ENCODE results near the gene ABHD12B. TPM values are rescaled to one million over a fixed set of nuclear protein-coding genes. Genes with fewer than 3 reads are reported as not detected.

The ABHD12B gene
- total and polyA plus RNA-seq, 2 of the 13 experiments (the other 11 are each of a cell fraction or from before 2014, with no cell fraction given), result not detected

- TF ChIP-seq NFE2L2 (IDR thresholded peaks at IDR 0.05; ENCODE audit: low read length), result no peak
- peak; percentile 37; the same call in 1 of the 2 replicates for TF ChIP-seq NFYB (CRISPR knock-in tag; IDR thresholded peaks at IDR 0.05)
- no peak for TF ChIP-seq SRY (CRISPR knock-in tag; IDR thresholded peaks at IDR 0.05)
- no peak for TF ChIP-seq ZNF891 (CRISPR knock-in tag; IDR thresholded peaks at IDR 0.05)
- no peak for TF ChIP-seq E2F2 (CRISPR knock-in tag; IDR thresholded peaks at IDR 0.05; ENCODE audit: borderline replicate concordance)
- no peak for TF ChIP-seq ZNF839 (CRISPR knock-in tag; IDR thresholded peaks at IDR 0.05; ENCODE audit: borderline replicate concordance)
- TF ChIP-seq ZNF275 (CRISPR knock-in tag; IDR thresholded peaks at IDR 0.05; ENCODE audit: borderline replicate concordance), result no peak
- TF ChIP-seq SETDB1 (CRISPR knock-in tag; IDR thresholded peaks at IDR 0.05; ENCODE audit: borderline replicate concordance), result no peak
- no peak for TF ChIP-seq ZNF546 (CRISPR knock-in tag; conservative IDR thresholded peaks at IDR 0.05)
- TF ChIP-seq STAG1 (CRISPR knock-in tag; IDR thresholded peaks at IDR 0.05), result 0 out of 2 replicates have a peak, but pooled peaks have one; percentile 6
- no peak for TF ChIP-seq SOX6 (IDR thresholded peaks at IDR 0.05)
- no peak; the same call in 1 of the 2 replicates for TF ChIP-seq SOX6 (CRISPR knock-in tag; IDR thresholded peaks at IDR 0.05)
- no peak for TF ChIP-seq DPF2 (CRISPR knock-in tag; IDR thresholded peaks at IDR 0.05; ENCODE audit: borderline replicate concordance, low read depth)
- no peak for TF ChIP-seq ZNF782 (CRISPR knock-in tag; IDR thresholded peaks at IDR 0.05; ENCODE audit: borderline replicate concordance)
- TF ChIP-seq ZBTB43 (CRISPR knock-in tag; conservative IDR thresholded peaks at IDR 0.05), result no peak
- TF ChIP-seq ZSCAN25 (CRISPR knock-in tag; IDR thresholded peaks at IDR 0.05), result no peak
- 0 out of 4 replicates have a peak, but pooled peaks of 1 of the 2 experiments have one; percentile 32 for TF ChIP-seq REST (IDR thresholded peaks at IDR 0.05; ENCODE audit: borderline replicate concordance in 1 of 2, low read depth in 1 of 2, low read length in 2 of 2)
- TF ChIP-seq ZNF841 (CRISPR knock-in tag; IDR thresholded peaks at IDR 0.05; ENCODE audit: borderline replicate concordance), result no peak
- TF ChIP-seq CSRNP1 (CRISPR knock-in tag; IDR thresholded peaks at IDR 0.05), result 0 out of 2 replicates have a peak, but pooled peaks have one; percentile 29
These were observed 3.7 kb downstream of the ABHD12B start (continued) for GRCh38 chr14:50875359-50876070.
